Measurements from ENCODE around the gene ASPSCR1. TPM values are rescaled to one million over a fixed set of nuclear protein-coding genes. Genes with fewer than 3 reads are reported as not detected.

ASPSCR1 gene
- total and polyA plus RNA-seq, 2 of the 4 experiments (the other 2 are of a cell fraction) = 7.2 to 17.2 TPM

DNA sequence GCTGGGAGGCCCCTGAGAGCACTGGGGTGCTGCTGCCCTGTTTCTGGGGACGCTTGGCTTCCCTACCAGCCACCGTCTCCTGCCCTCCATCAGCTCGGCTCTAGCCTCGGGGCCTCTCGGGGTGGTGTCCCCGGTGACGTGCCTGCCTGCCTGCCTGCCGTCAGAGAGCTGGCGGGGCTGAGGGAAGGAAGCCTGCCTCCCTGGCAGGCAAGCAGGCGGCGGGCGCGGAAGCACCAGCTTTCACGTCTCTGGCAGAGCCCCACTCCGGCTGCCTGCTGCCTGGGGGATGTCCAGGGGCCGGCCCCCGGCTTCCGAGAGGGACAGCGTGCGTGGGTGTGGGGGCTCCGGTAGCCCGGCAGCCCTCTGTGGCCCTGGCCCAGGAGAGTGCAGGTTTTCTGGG, 35.9 kb downstream of the ASPSCR1 start:
- no peak overlapping the region for H3K18ac ChIP-seq (ENCODE audit: low read depth, low read length)
- no peak overlapping the region for H4K8ac ChIP-seq (ENCODE audit: low read depth in 2 of 2, low read length in 2 of 2)
- CTCF ChIA-PET = interaction anchor here (1.3 kb wide), 1 partner anchor 54 kb away, joined by 3 read pairs; no protein-coding TSS in a partner anchor
- intact Hi-C loops (cut with micrococcal nuclease) (no loop called here), in situ Hi-C loops (cut with MboI; ENCODE audit: low sequenced_read_pairs) (no loop called here), dilution Hi-C loops (cut with HindIII; ENCODE audit: low sequenced_read_pairs, unreplicated experiment) (no loop called here)
- no peaks in the 10 kb centered on the region for H3K9me3 ChIP-seq (ENCODE audit: control insufficient read depth, insufficient read depth, low read length)
- no peak overlapping the region for H2BK15ac ChIP-seq (ENCODE audit: low read depth, low read length)
- no peak overlapping the region for H2AK5ac ChIP-seq (ENCODE audit: low read depth, low read length)
- H4K5ac ChIP-seq (ENCODE audit: low read depth, low read length) = no peak overlapping the region
- no peaks in the 10 kb centered on the region for H3K79me1 ChIP-seq (ENCODE audit: low read depth in 1 of 2, low read length in 2 of 2)
- no peak overlapping the region for H4K91ac ChIP-seq (ENCODE audit: insufficient read depth, low read depth, low read length)
- DNase-seq = peak; percentile 10
- no peak for ATAC-seq (ENCODE audit: low read depth)
- H3K36me3 ChIP-seq (ENCODE audit: control insufficient read depth, insufficient read depth, low read length) = peaks cover 7% of the 10 kb centered on the region; the same call in 1 of the 2 replicates
- H3K27ac ChIP-seq (ENCODE audit: insufficient read depth, low read length) = no peak overlapping the region
- H4K20me1 ChIP-seq (ENCODE audit: insufficient read depth, low read length) = no peaks in the 10 kb centered on the region; the same call in 1 of the 2 replicates
- BruUV-seq (replicated peaks) = no TSS peak
- H3K4me3 ChIP-seq (ENCODE audit: insufficient read depth, low read depth, low read length) = no peak overlapping the region
- H3K23ac ChIP-seq (ENCODE audit: low read depth, low read length) = no peak overlapping the region
- WGBS, 2 experiments (ENCODE audit: extremely low coverage in 2 of 2, insufficient read length in 1 of 2) = 44% methylated on average over 7 of the region's 22 CpGs; no CpG with 5 or more reads in 1 of the 2 experiments
- no peak overlapping the region for H2BK20ac ChIP-seq (ENCODE audit: low read depth, low read length)
- no peak overlapping the region for H3K4ac ChIP-seq (ENCODE audit: low read depth, low read length)
- no peak for TF ChIP-seq MXI1 (IDR thresholded peaks at IDR 0.05; ENCODE audit: borderline replicate concordance, low read depth, low read length)
- TF ChIP-seq MAFK (IDR thresholded peaks at IDR 0.05; ENCODE audit: low read depth, low read length) = no peak
- no peak for TF ChIP-seq BHLHE40 (IDR thresholded peaks at IDR 0.05; ENCODE audit: low read depth, low read length)
- TF ChIP-seq, protein P1, sequence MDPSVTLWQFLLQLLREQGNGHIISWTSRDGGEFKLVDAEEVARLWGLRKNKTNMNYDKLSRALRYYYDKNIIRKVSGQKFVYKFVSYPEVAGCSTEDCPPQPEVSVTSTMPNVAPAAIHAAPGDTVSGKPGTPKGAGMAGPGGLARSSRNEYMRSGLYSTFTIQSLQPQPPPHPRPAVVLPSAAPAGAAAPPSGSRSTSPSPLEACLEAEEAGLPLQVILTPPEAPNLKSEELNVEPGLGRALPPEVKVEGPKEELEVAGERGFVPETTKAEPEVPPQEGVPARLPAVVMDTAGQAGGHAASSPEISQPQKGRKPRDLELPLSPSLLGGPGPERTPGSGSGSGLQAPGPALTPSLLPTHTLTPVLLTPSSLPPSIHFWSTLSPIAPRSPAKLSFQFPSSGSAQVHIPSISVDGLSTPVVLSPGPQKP (IDR thresholded peaks at IDR 0.05; ENCODE audit: borderline replicate concordance, low read depth, low read length) = no peak
- no peak for TF ChIP-seq POLR2A (IDR thresholded peaks at IDR 0.05; ENCODE audit: low read depth, low read length)
- TF ChIP-seq, protein P2, sequence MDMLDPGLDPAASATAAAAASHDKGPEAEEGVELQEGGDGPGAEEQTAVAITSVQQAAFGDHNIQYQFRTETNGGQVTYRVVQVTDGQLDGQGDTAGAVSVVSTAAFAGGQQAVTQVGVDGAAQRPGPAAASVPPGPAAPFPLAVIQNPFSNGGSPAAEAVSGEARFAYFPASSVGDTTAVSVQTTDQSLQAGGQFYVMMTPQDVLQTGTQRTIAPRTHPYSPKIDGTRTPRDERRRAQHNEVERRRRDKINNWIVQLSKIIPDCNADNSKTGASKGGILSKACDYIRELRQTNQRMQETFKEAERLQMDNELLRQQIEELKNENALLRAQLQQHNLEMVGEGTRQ (IDR thresholded peaks at IDR 0.05; ENCODE audit: low read depth, low read length) = no peak
- no peak for TF ChIP-seq CEBPB (IDR thresholded peaks at IDR 0.05; ENCODE audit: low read depth, low read length)
- no peak for TF ChIP-seq MAZ (IDR thresholded peaks at IDR 0.05; ENCODE audit: borderline replicate concordance, low read depth, low read length)
- TF ChIP-seq CHD1 (IDR thresholded peaks at IDR 0.05; ENCODE audit: low read depth, low read length) = no peak
- no peak overlapping the region for H3K9ac ChIP-seq (ENCODE audit: low read depth, low read length)
- H3K4me2 ChIP-seq (ENCODE audit: low read depth, low read length) = no peak overlapping the region
- no peak overlapping the region for H2AFZ ChIP-seq (replicated peaks; ENCODE audit: low read length, poor library complexity)
- H3K4me1 ChIP-seq (ENCODE audit: control insufficient read depth, insufficient read depth, low read length) = no peaks in the 10 kb centered on the region
- POLR2A ChIA-PET (ENCODE audit: unreplicated experiment) = no interaction called here
- no peaks in the 10 kb centered on the region for H3K27me3 ChIP-seq (ENCODE audit: control insufficient read depth, insufficient read depth, low read length)
- H2AK9ac ChIP-seq (replicated peaks; ENCODE audit: low read depth, low read length, poor library complexity) = no peak overlapping the region
- no peak overlapping the region for H2BK120ac ChIP-seq (ENCODE audit: low read depth, low read length)
- H3K56ac ChIP-seq (ENCODE audit: extremely low read depth, insufficient read depth, low read length) = no peak overlapping the region
- no peak overlapping the region for H3K14ac ChIP-seq (replicated peaks; ENCODE audit: low read depth, low read length)
- no peaks in the 10 kb centered on the region for H3K9me1 ChIP-seq (ENCODE audit: insufficient read depth, low read length)
- no peak overlapping the region for H2BK5ac ChIP-seq (ENCODE audit: low read depth, low read length, poor library complexity, severe bottlenecking)
